ENCODE data around the gene JARID2.

Gene JARID2

DNA sequence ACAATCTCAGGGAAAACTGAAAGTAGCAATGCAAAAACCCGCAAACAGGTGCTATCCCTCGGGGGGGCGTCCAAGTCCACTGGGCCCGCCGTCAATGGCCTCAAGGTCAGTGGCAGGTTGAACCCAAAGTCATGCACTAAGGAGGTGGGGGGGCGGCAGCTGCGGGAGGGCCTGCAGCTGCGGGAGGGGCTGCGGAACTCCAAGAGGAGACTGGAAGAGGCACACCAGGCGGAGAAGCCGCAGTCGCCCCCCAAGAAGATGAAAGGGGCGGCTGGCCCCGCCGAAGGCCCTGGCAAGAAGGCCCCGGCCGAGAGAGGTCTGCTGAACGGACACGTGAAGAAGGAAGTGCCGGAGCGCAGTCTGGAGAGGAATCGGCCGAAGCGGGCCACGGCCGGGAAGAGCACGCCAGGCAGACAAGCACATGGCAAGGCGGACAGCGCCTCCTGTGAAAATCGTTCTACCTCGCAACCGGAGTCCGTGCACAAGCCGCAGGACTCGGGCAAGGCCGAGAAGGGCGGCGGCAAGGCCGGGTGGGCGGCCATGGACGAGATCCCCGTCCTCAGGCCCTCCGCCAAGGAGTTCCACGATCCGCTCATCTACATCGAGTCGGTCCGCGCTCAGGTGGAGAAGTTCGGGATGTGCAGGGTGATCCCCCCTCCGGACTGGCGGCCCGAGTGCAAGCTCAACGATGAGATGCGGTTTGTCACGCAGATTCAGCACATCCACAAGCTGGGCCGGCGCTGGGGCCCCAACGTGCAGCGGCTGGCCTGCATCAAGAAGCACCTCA is 250.7 kb downstream of the JARID2 start:
- TF ChIP-seq TAF1 (IDR thresholded peaks at IDR 0.05; ENCODE audit: borderline replicate concordance, insufficient read depth, low read length) (no peak), FOXP2 (optimal IDR thresholded peaks at IDR 0.05; ENCODE audit: borderline replicate concordance, extremely low read depth, extremely low read length, insufficient read depth) (no peak), POLR2AphosphoS5 (IDR thresholded peaks at IDR 0.05; ENCODE audit: low read depth, low read length) (no peak), SIN3A (IDR thresholded peaks at IDR 0.05; ENCODE audit: borderline replicate concordance, insufficient read depth, low read length) (no peak)
- TF ChIP-seq, protein P1, sequence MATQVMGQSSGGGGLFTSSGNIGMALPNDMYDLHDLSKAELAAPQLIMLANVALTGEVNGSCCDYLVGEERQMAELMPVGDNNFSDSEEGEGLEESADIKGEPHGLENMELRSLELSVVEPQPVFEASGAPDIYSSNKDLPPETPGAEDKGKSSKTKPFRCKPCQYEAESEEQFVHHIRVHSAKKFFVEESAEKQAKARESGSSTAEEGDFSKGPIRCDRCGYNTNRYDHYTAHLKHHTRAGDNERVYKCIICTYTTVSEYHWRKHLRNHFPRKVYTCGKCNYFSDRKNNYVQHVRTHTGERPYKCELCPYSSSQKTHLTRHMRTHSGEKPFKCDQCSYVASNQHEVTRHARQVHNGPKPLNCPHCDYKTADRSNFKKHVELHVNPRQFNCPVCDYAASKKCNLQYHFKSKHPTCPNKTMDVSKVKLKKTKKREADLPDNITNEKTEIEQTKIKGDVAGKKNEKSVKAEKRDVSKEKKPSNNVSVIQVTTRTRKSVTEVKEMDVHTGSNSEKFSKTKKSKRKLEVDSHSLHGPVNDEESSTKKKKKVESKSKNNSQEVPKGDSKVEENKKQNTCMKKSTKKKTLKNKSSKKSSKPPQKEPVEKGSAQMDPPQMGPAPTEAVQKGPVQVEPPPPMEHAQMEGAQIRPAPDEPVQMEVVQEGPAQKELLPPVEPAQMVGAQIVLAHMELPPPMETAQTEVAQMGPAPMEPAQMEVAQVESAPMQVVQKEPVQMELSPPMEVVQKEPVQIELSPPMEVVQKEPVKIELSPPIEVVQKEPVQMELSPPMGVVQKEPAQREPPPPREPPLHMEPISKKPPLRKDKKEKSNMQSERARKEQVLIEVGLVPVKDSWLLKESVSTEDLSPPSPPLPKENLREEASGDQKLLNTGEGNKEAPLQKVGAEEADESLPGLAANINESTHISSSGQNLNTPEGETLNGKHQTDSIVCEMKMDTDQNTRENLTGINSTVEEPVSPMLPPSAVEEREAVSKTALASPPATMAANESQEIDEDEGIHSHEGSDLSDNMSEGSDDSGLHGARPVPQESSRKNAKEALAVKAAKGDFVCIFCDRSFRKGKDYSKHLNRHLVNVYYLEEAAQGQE (IDR thresholded peaks at IDR 0.05; ENCODE audit: insufficient read depth in 1 of 2, low read depth in 2 of 2, low read length in 2 of 2), result no peak

DNA sequence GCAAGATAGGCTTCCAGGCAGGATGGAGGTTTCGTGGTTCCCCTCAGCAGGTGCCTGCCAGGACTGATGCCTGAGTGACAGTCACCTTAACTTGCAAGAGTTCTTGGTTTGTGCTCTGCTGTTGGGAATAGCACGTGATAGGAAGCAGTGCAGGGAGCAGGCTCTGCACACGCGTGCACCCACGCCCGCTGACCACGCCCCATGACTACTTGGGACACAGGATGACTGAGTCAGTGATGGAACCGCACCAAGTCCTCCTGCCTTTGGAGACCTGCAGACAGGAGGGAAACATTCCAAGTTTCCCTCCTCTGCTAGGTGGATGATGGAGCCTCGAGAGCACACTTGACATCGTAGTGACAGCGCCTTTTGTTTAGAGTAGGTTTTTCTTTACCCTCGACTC is 252.8 kb downstream of the JARID2 start:
- no peak for TF ChIP-seq FOXP2 (optimal IDR thresholded peaks at IDR 0.05; ENCODE audit: borderline replicate concordance, extremely low read depth, extremely low read length, insufficient read depth)
- TF ChIP-seq SIN3A (IDR thresholded peaks at IDR 0.05; ENCODE audit: borderline replicate concordance, insufficient read depth, low read length), result no peak
- TF ChIP-seq, protein P1 (IDR thresholded peaks at IDR 0.05; ENCODE audit: insufficient read depth in 1 of 2, low read depth in 2 of 2, low read length in 2 of 2), result no peak
- TF ChIP-seq POLR2AphosphoS5 (IDR thresholded peaks at IDR 0.05; ENCODE audit: low read depth, low read length), result no peak
- no peak for TF ChIP-seq TAF1 (IDR thresholded peaks at IDR 0.05; ENCODE audit: borderline replicate concordance, insufficient read depth, low read length)

DNA sequence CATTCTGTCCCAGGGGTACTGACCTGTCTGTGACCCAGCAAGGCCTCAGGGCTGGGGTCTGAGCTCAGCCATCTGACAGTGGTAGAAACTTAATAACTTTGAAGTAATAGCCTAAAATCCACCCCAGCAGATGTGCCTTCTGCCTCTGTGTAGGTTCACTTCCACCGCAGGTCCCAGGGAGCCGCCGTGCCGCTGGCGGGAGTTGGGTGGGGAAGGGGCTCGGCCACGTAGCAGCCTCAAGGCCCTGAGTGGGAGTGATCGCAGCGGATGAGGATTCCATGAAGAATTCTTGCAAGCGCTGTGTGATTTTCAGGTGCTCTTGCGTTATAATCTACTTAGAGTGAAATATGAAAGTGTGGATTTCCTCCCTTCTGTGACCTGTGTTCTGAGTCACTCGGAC is 253.3 kb downstream of the JARID2 start:
- TF ChIP-seq, protein P1 (IDR thresholded peaks at IDR 0.05; ENCODE audit: insufficient read depth in 1 of 2, low read depth in 2 of 2, low read length in 2 of 2), result no peak
- TF ChIP-seq FOXP2 (optimal IDR thresholded peaks at IDR 0.05; ENCODE audit: borderline replicate concordance, extremely low read depth, extremely low read length, insufficient read depth) (no peak), SIN3A (IDR thresholded peaks at IDR 0.05; ENCODE audit: borderline replicate concordance, insufficient read depth, low read length) (no peak), TAF1 (IDR thresholded peaks at IDR 0.05; ENCODE audit: borderline replicate concordance, insufficient read depth, low read length) (no peak), POLR2AphosphoS5 (IDR thresholded peaks at IDR 0.05; ENCODE audit: low read depth, low read length) (no peak)

DNA sequence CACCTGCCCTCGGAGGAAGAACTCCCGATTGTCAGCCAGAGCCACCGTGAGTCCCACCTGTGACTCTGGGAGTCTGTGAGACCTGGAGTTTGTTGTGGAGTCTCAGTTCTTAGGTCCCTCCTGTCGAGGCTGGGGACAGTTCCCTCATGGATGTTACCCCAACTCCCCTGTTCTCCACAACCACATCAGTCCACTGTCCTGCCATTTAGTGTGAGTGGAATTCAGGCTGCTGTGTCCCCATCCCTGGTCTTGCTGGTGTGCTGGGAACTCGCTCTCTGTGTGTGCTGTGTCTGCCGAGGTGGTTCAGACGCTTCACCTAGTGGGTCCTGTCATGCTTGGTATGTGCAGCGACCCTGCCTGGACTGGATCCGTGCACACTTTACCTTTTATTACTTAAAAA is 253.7 kb downstream of the JARID2 start:
- no peak for TF ChIP-seq TAF1 (IDR thresholded peaks at IDR 0.05; ENCODE audit: borderline replicate concordance, insufficient read depth, low read length)
- TF ChIP-seq SIN3A (IDR thresholded peaks at IDR 0.05; ENCODE audit: borderline replicate concordance, insufficient read depth, low read length), result no peak
- TF ChIP-seq, protein P1 (IDR thresholded peaks at IDR 0.05; ENCODE audit: insufficient read depth in 1 of 2, low read depth in 2 of 2, low read length in 2 of 2), result no peak
- TF ChIP-seq POLR2AphosphoS5 (IDR thresholded peaks at IDR 0.05; ENCODE audit: low read depth, low read length), result no peak
- no peak for TF ChIP-seq FOXP2 (optimal IDR thresholded peaks at IDR 0.05; ENCODE audit: borderline replicate concordance, extremely low read depth, extremely low read length, insufficient read depth)
